Measurements from ENCODE around the gene MAN2A2. TPM values are rescaled to one million over a fixed set of nuclear protein-coding genes. Genes with fewer than 3 reads are reported as not detected.
"Not testable (repeated sequence)": the region's sequence is repeated elsewhere in the genome, so short reads cannot be mapped to it uniquely, and the experiment has no call there.

Gene MAN2A2
- total RNA-seq, 2 experiments from 2014 or later: 11.6 to 12.2 TPM

DNA sequence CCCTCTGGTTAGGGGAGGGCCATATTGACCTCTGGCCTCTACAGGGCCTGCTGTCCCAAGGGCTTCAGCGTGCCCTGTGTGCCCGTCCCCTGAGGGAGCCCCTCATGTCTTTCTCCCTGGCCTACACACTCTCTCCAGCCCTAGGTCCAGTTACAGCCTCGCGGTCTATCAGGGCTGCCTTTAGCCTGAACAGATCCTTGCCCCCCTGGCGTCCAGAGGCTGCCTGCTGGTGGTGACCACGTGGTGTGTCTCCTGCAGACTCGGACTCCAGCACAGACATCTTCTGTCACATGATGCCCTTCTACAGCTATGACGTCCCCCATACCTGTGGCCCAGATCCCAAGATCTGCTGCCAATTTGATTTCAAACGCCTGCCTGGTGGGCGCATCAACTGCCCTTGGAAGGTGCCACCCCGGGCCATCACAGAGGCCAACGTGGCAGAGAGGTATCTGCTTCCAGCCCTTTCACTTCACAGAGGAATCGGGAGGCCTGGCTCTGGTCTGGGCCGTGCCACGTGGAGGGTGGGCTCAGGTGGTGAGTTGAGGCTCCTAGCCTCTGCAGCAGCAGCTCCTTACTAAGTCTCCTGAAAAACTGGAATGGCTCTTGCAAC is 4.1 kb downstream of the MAN2A2 start:
- POLR2A ChIA-PET: interaction anchor here (0.9 kb wide), 1 partner anchor 16 kb away, joined by 3 read pairs; no protein-coding TSS in a partner anchor
- Histone ChIP-seq H3K4me1 (ENCODE audit: insufficient read depth, low read length, poor library complexity, severe bottlenecking) (peaks cover 14% of the 10 kb centered on the region), H3K4me3 (ENCODE audit: low read depth, low read length, poor library complexity, severe bottlenecking) (no peak overlapping the region), H3K4me2 (ENCODE audit: low read length) (no peak overlapping the region), H3K9me3 (ENCODE audit: low read length) (no peaks in the 10 kb centered on the region), H3K27ac (ENCODE audit: low read depth, low read length, poor library complexity, severe bottlenecking) (no peak overlapping the region), H3K9me2 (ENCODE audit: insufficient read depth, low read length) (no peaks in the 10 kb centered on the region), H4K20me1 (ENCODE audit: insufficient read depth, low read length) (no peaks in the 10 kb centered on the region), H3K79me2 (ENCODE audit: insufficient read depth, low read depth, low read length) (no peaks in the 10 kb centered on the region), H2AFZ (ENCODE audit: low read length) (no peak overlapping the region), H3K36me3 (ENCODE audit: insufficient read depth, low read length) (no peaks in the 10 kb centered on the region)
- TF ChIP-seq, protein P1, sequence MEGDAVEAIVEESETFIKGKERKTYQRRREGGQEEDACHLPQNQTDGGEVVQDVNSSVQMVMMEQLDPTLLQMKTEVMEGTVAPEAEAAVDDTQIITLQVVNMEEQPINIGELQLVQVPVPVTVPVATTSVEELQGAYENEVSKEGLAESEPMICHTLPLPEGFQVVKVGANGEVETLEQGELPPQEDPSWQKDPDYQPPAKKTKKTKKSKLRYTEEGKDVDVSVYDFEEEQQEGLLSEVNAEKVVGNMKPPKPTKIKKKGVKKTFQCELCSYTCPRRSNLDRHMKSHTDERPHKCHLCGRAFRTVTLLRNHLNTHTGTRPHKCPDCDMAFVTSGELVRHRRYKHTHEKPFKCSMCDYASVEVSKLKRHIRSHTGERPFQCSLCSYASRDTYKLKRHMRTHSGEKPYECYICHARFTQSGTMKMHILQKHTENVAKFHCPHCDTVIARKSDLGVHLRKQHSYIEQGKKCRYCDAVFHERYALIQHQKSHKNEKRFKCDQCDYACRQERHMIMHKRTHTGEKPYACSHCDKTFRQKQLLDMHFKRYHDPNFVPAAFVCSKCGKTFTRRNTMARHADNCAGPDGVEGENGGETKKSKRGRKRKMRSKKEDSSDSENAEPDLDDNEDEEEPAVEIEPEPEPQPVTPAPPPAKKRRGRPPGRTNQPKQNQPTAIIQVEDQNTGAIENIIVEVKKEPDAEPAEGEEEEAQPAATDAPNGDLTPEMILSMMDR (conservative IDR thresholded peaks at IDR 0.05; ENCODE audit: low read length): no peak
- TF ChIP-seq EZH2phosphoT487 (IDR thresholded peaks at IDR 0.05; ENCODE audit: borderline replicate concordance, low read depth, low read length): no peak
- intact Hi-C loops (cut with micrococcal nuclease; ENCODE audit: unreplicated experiment): no loop called here
- no TSS peak for BruUV-seq (replicated peaks)
- CTCF ChIA-PET (ENCODE audit: unreplicated experiment): no interaction called here
- no peak for DNase-seq (ENCODE audit: low spot score)

DNA sequence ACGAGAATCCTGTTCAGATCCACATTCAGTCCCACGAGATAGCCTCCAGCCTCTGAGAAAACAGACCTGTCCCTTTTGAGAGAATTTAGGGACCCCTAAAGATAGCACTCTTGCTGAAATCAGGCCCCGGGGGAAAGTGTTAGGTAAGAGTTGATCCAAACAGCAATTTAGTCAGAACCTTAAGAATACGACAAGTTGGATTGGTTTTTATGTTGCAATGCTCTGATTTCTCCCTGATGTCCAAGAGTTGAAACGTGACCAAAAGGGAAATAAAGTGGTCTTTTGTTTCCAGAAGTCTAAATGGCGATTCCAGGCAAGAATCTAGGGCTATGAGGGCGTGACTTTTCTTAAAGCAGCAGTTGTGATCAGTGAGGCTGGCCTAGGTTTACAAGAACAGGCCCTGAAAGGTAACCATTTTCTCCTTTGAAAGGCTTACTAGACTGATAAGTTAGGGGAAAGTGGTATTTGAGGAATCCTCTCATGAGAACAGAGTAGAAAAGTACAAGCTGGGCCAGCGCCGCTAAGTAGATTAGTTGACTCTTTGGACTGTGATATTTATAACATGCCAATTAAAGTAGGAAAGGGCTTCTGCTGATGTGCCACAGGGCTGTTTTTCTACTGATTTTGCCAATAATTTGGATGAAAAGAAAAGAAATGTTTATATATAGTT is 4.9 kb downstream of the MAN2A2 start:
- no peak for DNase-seq (ENCODE audit: low spot score)
- H3K4me1 ChIP-seq (ENCODE audit: insufficient read depth, low read length, poor library complexity, severe bottlenecking): peaks cover 12% of the 10 kb centered on the region
- CTCF ChIA-PET (ENCODE audit: unreplicated experiment): no interaction called here
- no peak overlapping the region for H2AFZ ChIP-seq (ENCODE audit: low read length)
- no peak overlapping the region for H3K27ac ChIP-seq (ENCODE audit: low read depth, low read length, poor library complexity, severe bottlenecking)
- no TSS peak for BruUV-seq (replicated peaks)
- no peaks in the 10 kb centered on the region for H3K9me2 ChIP-seq (ENCODE audit: insufficient read depth, low read length)
- TF ChIP-seq, protein P1 (conservative IDR thresholded peaks at IDR 0.05; ENCODE audit: low read length): no peak
- TF ChIP-seq EZH2phosphoT487 (IDR thresholded peaks at IDR 0.05; ENCODE audit: borderline replicate concordance, low read depth, low read length): no peak
- no peak overlapping the region for H3K4me2 ChIP-seq (ENCODE audit: low read length)
- H3K79me2 ChIP-seq (ENCODE audit: insufficient read depth, low read depth, low read length): no peaks in the 10 kb centered on the region
- POLR2A ChIA-PET: no interaction called here
- no peak overlapping the region for H3K4me3 ChIP-seq (ENCODE audit: low read depth, low read length, poor library complexity, severe bottlenecking)
- H3K36me3 ChIP-seq (ENCODE audit: insufficient read depth, low read length): no peaks in the 10 kb centered on the region
- H3K9me3 ChIP-seq (ENCODE audit: low read length): no peaks in the 10 kb centered on the region
- H4K20me1 ChIP-seq (ENCODE audit: insufficient read depth, low read length): no peaks in the 10 kb centered on the region
- intact Hi-C loops (cut with micrococcal nuclease; ENCODE audit: unreplicated experiment): no loop called here

DNA sequence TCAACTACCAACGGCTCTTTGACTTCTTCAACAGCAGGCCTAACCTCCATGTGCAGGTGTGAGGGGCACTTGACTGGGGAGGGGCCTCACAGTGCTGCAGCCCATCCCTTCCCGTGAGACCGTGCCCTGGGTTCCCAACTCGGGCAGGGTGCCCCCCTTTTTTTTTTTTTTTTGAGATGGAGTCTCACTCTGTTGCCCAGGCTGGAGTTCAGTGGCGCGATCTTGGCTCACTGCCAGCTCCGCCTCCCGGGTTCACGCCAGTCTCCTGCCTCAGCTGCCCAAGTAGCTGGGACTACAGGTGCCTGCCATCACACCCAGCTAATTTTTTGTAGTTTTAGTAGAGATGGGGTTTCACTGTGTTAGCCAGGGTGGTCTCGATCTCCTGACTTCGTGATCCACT is 6.3 kb downstream of the MAN2A2 start:
- CTCF ChIA-PET (ENCODE audit: unreplicated experiment); DNase-seq (ENCODE audit: low spot score); H3K9me3 ChIP-seq (ENCODE audit: low read length); H2AFZ ChIP-seq (ENCODE audit: low read length); BruUV-seq (replicated peaks); intact Hi-C loops (cut with micrococcal nuclease; ENCODE audit: unreplicated experiment); H3K4me3 ChIP-seq (ENCODE audit: low read depth, low read length, poor library complexity, severe bottlenecking); H3K4me2 ChIP-seq (ENCODE audit: low read length); H3K79me2 ChIP-seq (ENCODE audit: insufficient read depth, low read depth, low read length); H3K36me3 ChIP-seq (ENCODE audit: insufficient read depth, low read length); H3K4me1 ChIP-seq (ENCODE audit: insufficient read depth, low read length, poor library complexity, severe bottlenecking); H4K20me1 ChIP-seq (ENCODE audit: insufficient read depth, low read length); H3K27ac ChIP-seq (ENCODE audit: low read depth, low read length, poor library complexity, severe bottlenecking); H3K9me2 ChIP-seq (ENCODE audit: insufficient read depth, low read length): not testable (repeated sequence)
- POLR2A ChIA-PET: interaction anchor here (0.7 kb wide), 2 partner anchors 26 to 70 kb away, joined by 3 to 9 read pairs; partner anchors contain the start of gene UNC45A

Measured in OCI-LY7 (cell line).